ENCODE data around the gene KDM4C.

- TF ChIP-seq CTCF (IDR thresholded peaks at IDR 0.05) (no peak), POLR2A (IDR thresholded peaks at IDR 0.05) (no peak)
Measured at GRCh38 chr9:7135735-7136134, 378.0 kb downstream of the KDM4C start.
